ENCODE data around the gene BMPR1A. TPM values are rescaled to one million over a fixed set of nuclear protein-coding genes. Genes with fewer than 3 reads are reported as not detected.

The BMPR1A gene
- total and polyA plus RNA-seq, 9 of the 15 experiments (the other 6 are each of a cell fraction or from before 2014, with no cell fraction given) = 1.6 to 17.5 (median 9.1) TPM

Small RNA genes lying within 50 kb of the gene (small RNA-seq; reads per million reads assigned to genes)
- gene RNU1-19P = not detected

Other genes starting within 250 kb of the BMPR1A start
- 25.8 and 27.7 TPM in 2 replicates for gene WAPL, start 234.8 kb upstream of the BMPR1A start, total RNA-seq (2014; rRNA removed)
- gene WAPL, start 234.8 kb upstream of the BMPR1A start, total RNA-seq (2014; rRNA removed; fragmentation: Illumina TruSeq; extraction: Trizol) = 36.4 and 41.5 TPM in 2 replicates
- 34.0 and 34.4 TPM in 2 replicates for gene WAPL, start 234.8 kb upstream of the BMPR1A start, total RNA-seq (2015; rRNA removed; fragmentation: Illumina TruSeq; extraction: Trizol)
- gene WAPL, start 234.8 kb upstream of the BMPR1A start, total RNA-seq (2021) = 24.5 and 27.0 TPM in 2 replicates
- gene WAPL, start 234.8 kb upstream of the BMPR1A start, polyA plus RNA-seq (2011; rRNA removed) = 13.5 and 18.4 TPM in 2 replicates
- gene WAPL, start 234.8 kb upstream of the BMPR1A start, polyA plus RNA-seq (2014; fragmentation: Illumina TruSeq; extraction: Trizol) = 21.0 and 25.3 TPM in 2 replicates
- gene WAPL, start 234.8 kb upstream of the BMPR1A start, polyA plus RNA-seq (2014; fragmentation: Nextera tagmentation; extraction: Ambion mirVana) = 10 to 100 TPM; 14.3 to 21.9 TPM
- gene WAPL, start 234.8 kb upstream of the BMPR1A start, polyA plus RNA-seq (2014; rRNA removed) = 15.1 and 17.9 TPM in 2 replicates
- gene OPN4, start 102.1 kb upstream of the BMPR1A start, total RNA-seq (2014; rRNA removed) = not detected in 2 replicates
- gene OPN4, start 102.1 kb upstream of the BMPR1A start, total RNA-seq (2014; rRNA removed; fragmentation: Illumina TruSeq; extraction: Trizol) = not detected in 2 replicates
- gene OPN4, start 102.1 kb upstream of the BMPR1A start, total RNA-seq (2015; rRNA removed; fragmentation: Illumina TruSeq; extraction: Trizol) = not detected in 2 replicates
- gene OPN4, start 102.1 kb upstream of the BMPR1A start, total RNA-seq (2021) = not detected in 2 replicates
- gene OPN4, start 102.1 kb upstream of the BMPR1A start, polyA plus RNA-seq (2011; rRNA removed) = not detected in 2 replicates
- not detected in 2 replicates for gene OPN4, start 102.1 kb upstream of the BMPR1A start, polyA plus RNA-seq (2014; fragmentation: Illumina TruSeq; extraction: Trizol)
- gene OPN4, start 102.1 kb upstream of the BMPR1A start, polyA plus RNA-seq (2014; fragmentation: Nextera tagmentation; extraction: Ambion mirVana) = not detected
- not detected in 2 replicates for gene OPN4, start 102.1 kb upstream of the BMPR1A start, polyA plus RNA-seq (2014; rRNA removed)
- not detected in 2 replicates for gene LDB3, start 88.1 kb upstream of the BMPR1A start, total RNA-seq (2014; rRNA removed)
- gene LDB3, start 88.1 kb upstream of the BMPR1A start, total RNA-seq (2014; rRNA removed; fragmentation: Illumina TruSeq; extraction: Trizol) = not detected in 2 replicates
- not detected in 2 replicates for gene LDB3, start 88.1 kb upstream of the BMPR1A start, total RNA-seq (2015; rRNA removed; fragmentation: Illumina TruSeq; extraction: Trizol)
- not detected in 2 replicates for gene LDB3, start 88.1 kb upstream of the BMPR1A start, total RNA-seq (2021)
- not detected in 2 replicates for gene LDB3, start 88.1 kb upstream of the BMPR1A start, polyA plus RNA-seq (2011; rRNA removed)
- gene LDB3, start 88.1 kb upstream of the BMPR1A start, polyA plus RNA-seq (2014; fragmentation: Illumina TruSeq; extraction: Trizol) = not detected in 2 replicates
- gene LDB3, start 88.1 kb upstream of the BMPR1A start, polyA plus RNA-seq (2014; fragmentation: Nextera tagmentation; extraction: Ambion mirVana) = not detected
- 0.03 TPM in 1 of 2 replicates, not detected in the other for gene LDB3, start 88.1 kb upstream of the BMPR1A start, polyA plus RNA-seq (2014; rRNA removed)
- 0.90 and 1.7 TPM in 2 replicates for gene MMRN2, start 201.0 kb downstream of the BMPR1A start, total RNA-seq (2014; rRNA removed)
- 0.54 and 0.76 TPM in 2 replicates for gene MMRN2, start 201.0 kb downstream of the BMPR1A start, total RNA-seq (2014; rRNA removed; fragmentation: Illumina TruSeq; extraction: Trizol)
- gene MMRN2, start 201.0 kb downstream of the BMPR1A start, total RNA-seq (2015; rRNA removed; fragmentation: Illumina TruSeq; extraction: Trizol) = 1.2 and 1.5 TPM in 2 replicates
- 1.3 and 2.0 TPM in 2 replicates for gene MMRN2, start 201.0 kb downstream of the BMPR1A start, total RNA-seq (2021)
- gene MMRN2, start 201.0 kb downstream of the BMPR1A start, polyA plus RNA-seq (2011; rRNA removed) = 0.68 and 1.6 TPM in 2 replicates
- gene MMRN2, start 201.0 kb downstream of the BMPR1A start, polyA plus RNA-seq (2014; fragmentation: Illumina TruSeq; extraction: Trizol) = 0.73 and 1.4 TPM in 2 replicates
- under 1 TPM; 0.07 to 0.14 TPM for gene MMRN2, start 201.0 kb downstream of the BMPR1A start, polyA plus RNA-seq (2014; fragmentation: Nextera tagmentation; extraction: Ambion mirVana)
- 1.9 and 2.2 TPM in 2 replicates for gene MMRN2, start 201.0 kb downstream of the BMPR1A start, polyA plus RNA-seq (2014; rRNA removed)
- 135 and 142 TPM in 2 replicates for gene SNCG, start 202.0 kb downstream of the BMPR1A start, total RNA-seq (2014; rRNA removed)
- gene SNCG, start 202.0 kb downstream of the BMPR1A start, total RNA-seq (2014; rRNA removed; fragmentation: Illumina TruSeq; extraction: Trizol) = 16.7 and 27.3 TPM in 2 replicates
- 104 TPM in 2 replicates for gene SNCG, start 202.0 kb downstream of the BMPR1A start, total RNA-seq (2015; rRNA removed; fragmentation: Illumina TruSeq; extraction: Trizol)
- 86.6 and 93.6 TPM in 2 replicates for gene SNCG, start 202.0 kb downstream of the BMPR1A start, total RNA-seq (2021)
- gene SNCG, start 202.0 kb downstream of the BMPR1A start, polyA plus RNA-seq (2011; rRNA removed) = 64.0 and 146 TPM in 2 replicates
- gene SNCG, start 202.0 kb downstream of the BMPR1A start, polyA plus RNA-seq (2014; fragmentation: Illumina TruSeq; extraction: Trizol) = 45.5 and 108 TPM in 2 replicates
- 10 to 100 TPM in 1 of 2 experiments, 1 to 10 TPM in 1; 9.8 to 34.3 TPM for gene SNCG, start 202.0 kb downstream of the BMPR1A start, polyA plus RNA-seq (2014; fragmentation: Nextera tagmentation; extraction: Ambion mirVana)
- 132 and 141 TPM in 2 replicates for gene SNCG, start 202.0 kb downstream of the BMPR1A start, polyA plus RNA-seq (2014; rRNA removed)
- not detected in 2 replicates for gene ADIRF, start 211.9 kb downstream of the BMPR1A start, total RNA-seq (2014; rRNA removed)
- not detected in 2 replicates for gene ADIRF, start 211.9 kb downstream of the BMPR1A start, total RNA-seq (2014; rRNA removed; fragmentation: Illumina TruSeq; extraction: Trizol)
- gene ADIRF, start 211.9 kb downstream of the BMPR1A start, total RNA-seq (2015; rRNA removed; fragmentation: Illumina TruSeq; extraction: Trizol) = not detected in 2 replicates
- gene ADIRF, start 211.9 kb downstream of the BMPR1A start, total RNA-seq (2021) = 0.27 TPM in 1 of 2 replicates, not detected in the other
- not detected in 2 replicates for gene ADIRF, start 211.9 kb downstream of the BMPR1A start, polyA plus RNA-seq (2011; rRNA removed)
- gene ADIRF, start 211.9 kb downstream of the BMPR1A start, polyA plus RNA-seq (2014; fragmentation: Illumina TruSeq; extraction: Trizol) = not detected in 2 replicates
- gene ADIRF, start 211.9 kb downstream of the BMPR1A start, polyA plus RNA-seq (2014; fragmentation: Nextera tagmentation; extraction: Ambion mirVana) = under 1 TPM in 1 of 2 experiments, not detected in 1; 0.08 TPM
- gene ADIRF, start 211.9 kb downstream of the BMPR1A start, polyA plus RNA-seq (2014; rRNA removed) = not detected in 2 replicates

Data from K562 (cell line).